Activated CD4-positive, alpha-beta T cell treated with anti-CD3 and anti-CD28 coated beads, Interleukin-10, Interleukin-2, amounts not matched to agents 100 ng/mL and 50 ng/mL, durations not matched to agents 16 hours and 8 hours (primary cell): Measurements from ENCODE around the gene HTR1D.

Source experiments
- DNase-seq: peaks from one replicate; pipeline ENCODE4 v3.0.0-alpha.2; 2020

Gene HTR1D

DNA sequence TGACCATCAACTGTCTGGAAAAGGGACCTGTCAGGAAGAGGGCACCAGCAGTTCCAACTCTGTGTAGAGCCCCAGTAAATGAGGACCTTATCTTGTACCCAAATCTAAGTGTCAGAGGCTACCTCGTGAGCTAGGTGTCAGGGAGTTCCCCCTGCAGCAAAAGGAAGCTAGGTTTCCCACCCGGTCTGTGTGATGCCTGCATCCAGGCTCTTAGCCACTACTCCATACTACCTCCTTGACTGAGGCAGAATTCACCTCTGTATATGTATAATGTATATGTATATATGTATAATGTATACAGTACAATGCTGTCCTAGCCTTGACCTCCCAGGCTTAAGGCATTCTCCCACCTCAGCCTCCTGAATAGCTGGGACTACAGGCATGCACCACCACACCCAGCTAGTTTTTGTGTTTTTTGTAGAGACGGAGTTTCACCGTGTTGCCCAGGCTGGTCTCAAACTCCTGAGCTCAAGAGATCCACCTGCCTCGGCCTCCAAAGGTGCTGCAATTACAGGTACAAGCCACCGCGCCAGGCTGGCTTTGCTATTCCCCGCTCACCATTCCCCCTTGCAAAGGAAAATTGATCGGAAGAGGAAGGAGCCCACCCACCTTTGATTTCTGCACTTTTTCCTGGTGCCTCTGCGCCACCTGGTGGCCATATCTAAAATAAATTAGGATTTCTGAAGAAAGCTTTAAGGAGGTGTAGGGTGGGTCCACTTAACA, 32.9 kb downstream of the HTR1D start:
- DNase-seq, result peak; percentile 47

DNA sequence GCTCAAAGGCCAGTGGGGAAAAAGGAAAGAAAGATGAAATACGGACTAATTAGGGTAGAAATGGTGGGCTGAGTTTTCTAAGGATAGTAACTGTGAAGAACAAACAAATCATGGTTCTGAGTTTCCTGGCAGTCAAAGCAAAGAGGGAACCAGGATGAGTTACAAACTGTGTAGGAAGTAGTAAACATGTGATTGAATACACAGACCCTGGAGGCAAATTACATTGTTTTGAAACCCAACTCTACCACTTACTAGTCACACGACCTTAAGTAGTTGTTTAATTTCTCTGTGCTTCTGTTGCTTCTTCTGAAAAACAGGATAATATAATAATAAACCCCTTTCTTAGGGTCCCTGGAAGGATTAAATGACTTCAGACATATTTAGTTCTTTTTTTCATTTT, 37.4 kb downstream of the HTR1D start:
- no peak for DNase-seq

DNA sequence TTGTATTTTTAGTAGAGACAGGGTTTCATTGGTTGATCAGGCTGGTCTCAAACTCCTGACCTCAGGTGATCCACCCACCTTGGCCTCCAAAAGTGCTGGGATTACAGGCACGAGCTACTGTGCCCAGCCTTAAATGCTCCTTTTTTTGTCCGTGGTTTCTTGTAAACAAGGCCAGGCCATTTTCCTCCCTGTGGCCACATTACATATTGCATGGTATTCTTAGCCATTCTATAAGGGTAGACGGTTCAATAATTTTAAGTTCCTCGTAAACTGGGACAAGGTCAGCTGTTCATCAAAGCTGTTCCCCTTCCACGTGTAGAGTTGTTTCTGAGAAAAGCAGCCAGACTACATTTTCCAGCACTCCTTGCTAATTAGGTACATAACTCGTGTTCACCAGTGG, 38.4 kb downstream of the HTR1D start:
- no peak for DNase-seq

DNA sequence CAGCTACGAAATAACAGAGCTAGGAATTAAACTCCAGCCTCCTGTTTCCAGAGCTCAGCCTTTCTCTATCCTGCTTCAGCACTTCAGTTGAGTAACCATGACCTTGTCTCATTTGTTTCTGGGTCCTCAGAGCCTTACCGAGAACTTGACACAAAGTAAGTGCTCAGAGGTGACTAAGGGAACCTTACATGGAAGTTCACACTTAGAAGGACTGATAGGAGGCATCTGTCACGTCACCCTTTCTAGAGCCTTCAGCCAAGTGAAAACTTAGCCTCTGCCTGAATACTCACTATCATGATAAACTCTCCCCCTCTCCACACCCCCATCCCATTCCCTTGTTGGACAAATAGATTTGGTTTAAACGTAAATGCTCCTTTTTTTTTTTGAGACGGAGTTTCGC, 38.9 kb downstream of the HTR1D start:
- no peak for DNase-seq

DNA sequence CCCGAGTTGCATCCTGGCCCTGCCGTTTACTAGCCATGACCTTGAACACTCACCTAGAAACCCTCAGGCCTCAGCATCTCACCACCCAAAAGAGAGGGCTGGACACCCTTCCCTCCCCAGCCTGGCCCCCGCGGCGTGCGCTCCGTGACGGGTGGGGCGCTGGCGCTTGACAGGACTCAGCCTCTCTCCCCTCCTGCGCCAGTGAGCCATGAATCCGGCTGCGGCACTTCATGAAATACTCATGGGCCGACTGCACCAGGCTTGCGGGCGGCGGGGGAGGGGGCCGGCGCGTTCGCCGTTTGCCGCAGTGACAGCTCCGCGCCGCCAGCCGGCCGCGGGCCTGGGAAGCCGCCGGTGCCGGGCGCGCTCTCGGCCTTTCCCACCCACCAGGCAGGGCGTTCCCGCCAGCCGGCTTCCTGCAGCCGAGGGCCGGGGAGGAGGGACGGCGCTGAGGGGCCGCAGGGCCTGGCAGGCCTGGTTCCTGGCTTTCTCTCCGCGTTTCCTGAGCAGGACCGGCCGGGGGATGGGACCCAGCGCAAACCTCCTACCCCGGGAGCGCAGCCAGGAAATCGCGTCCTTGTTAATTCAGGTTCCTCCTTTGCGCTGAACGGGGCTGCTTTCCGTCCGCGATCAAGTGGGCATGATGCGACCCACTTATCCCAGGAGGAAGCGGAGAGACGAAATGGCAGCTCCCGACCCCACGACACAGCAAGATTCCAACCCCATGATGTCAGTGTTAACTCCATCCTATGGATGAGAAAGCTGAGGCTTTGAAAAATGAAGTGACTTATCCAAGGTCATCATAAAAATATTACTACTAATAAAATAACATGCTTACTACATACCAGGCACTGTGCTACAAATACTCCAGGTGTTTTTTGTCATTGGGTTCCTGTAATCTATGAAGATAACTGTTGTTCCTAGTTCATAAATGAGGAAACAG, 39.6 kb downstream of the HTR1D start:
- peak; percentile 46 for DNase-seq

DNA sequence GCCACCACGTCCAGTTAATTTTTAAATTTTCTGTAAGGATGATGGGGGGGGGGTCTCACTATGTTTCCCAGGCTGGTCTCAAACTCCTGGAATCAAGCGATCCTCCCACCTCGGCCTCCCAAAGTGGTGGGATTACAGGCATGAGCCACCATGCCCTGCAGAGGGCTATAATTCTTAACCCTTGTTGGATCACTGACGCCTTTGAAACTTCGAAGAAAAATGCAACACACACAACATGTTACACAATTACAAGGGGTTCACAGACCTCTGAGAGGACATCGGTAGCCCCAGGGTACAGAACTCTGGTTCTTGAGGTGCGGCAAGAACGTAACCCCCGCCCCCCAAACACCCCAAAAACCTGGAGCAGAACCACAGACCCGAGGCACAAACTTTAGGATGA, 40.3 kb downstream of the HTR1D start:
- DNase-seq, result no peak

DNA sequence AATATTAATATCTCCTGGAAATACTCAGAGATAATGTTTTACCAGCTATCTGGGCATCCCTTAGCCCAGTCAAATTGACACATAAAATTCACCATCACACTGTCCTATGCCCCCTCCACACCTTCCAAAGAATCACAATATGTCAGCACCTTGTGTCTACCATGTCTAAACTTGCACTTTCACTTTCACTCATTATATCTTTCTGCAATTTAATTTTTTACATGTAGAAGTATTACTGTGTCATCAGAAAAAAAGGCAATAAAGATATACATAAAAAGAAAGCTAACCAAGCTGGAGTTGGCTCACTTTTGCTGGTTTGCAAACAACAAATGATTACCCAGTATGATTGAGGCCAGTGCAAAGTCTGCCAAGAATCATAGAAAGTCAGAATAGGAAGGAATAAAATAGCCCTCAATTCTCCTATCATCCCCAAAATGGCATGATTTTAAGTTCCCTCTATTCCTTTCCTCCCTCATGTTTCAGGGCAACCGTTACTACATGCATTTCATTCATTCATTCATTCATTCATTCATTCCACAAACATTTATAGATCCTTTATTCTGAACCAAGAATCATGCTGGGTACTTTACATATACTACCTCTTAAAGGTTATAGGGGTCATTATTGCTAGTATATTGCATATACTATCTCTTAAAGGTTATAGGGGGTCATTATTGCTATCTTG, 42.7 kb downstream of the HTR1D start:
- DNase-seq, result peak; percentile 24

DNA sequence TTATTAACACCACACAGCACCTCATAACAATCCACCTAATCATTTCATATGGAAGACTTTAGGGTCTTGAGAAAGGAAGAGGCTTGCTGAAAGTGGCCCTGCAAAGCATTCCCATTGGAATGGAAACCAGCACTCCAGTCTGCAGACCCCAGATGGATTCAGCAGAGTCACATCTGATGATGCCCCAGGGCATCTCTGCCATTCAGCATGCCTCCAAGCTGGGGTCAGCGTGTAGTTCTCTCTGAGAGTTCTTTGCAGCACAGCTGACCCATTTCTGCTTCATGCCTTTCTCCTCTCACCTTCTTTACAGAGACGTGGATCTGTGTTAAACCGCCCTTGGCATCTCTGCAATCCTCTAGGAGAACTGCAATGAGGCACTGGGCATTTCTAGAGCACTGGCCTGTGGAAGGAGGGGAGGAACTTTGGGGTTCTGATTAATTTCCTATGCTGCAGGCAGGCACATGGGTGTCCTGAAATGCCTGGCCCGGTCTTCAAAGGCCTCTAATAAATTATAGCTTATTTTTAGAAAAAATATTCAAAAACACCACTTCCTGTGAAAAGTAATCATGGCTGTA, 46.0 kb downstream of the HTR1D start:
- DNase-seq, result no peak

DNA sequence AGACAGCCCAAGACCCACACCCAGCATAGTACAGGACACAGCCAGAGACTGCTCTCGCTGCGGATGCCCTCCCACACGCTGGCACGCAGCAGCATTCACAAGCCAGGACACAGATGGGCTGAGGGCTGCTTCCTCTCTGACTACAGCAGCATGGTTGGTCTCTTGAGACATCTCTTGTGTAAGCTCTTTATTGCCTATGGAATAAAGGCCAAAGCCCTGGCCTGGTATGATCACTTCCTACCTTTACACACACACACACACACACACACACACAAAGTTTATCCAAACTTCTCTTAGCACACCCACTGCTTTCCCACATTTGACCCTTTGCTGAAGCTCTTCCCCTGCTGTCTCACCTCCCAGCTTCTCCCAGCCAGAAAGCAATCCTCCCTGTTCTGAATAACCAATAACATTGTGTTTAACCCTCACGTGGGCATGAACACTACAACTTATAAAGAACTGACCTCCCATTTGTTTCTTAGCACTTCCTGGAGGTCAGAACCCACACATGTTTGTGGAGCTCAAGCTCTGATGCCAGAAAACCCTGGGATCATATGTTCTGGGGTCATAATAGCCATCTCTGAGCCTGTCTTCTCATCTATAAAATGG, 47.5 kb downstream of the HTR1D start:
- no peak for DNase-seq

DNA sequence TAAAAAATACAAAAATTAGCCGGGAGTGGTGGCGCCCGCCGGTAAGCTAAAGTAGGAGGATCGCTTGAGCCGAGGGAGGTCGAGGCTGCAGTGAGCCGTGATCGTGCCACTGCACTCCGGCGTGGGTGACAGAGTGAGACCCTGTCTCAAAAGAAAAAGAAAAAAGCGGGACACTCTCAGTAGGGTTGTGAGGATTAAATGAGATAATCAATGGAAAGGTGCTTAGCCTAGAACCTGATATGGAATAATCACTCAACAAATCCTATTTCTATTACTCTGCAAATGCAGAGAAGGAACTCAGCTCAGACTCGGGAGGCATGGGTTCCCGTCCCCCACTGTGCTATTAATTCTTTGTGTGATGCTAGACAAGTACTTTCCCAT, 48.1 kb downstream of the HTR1D start:
- DNase-seq, result no peak

DNA sequence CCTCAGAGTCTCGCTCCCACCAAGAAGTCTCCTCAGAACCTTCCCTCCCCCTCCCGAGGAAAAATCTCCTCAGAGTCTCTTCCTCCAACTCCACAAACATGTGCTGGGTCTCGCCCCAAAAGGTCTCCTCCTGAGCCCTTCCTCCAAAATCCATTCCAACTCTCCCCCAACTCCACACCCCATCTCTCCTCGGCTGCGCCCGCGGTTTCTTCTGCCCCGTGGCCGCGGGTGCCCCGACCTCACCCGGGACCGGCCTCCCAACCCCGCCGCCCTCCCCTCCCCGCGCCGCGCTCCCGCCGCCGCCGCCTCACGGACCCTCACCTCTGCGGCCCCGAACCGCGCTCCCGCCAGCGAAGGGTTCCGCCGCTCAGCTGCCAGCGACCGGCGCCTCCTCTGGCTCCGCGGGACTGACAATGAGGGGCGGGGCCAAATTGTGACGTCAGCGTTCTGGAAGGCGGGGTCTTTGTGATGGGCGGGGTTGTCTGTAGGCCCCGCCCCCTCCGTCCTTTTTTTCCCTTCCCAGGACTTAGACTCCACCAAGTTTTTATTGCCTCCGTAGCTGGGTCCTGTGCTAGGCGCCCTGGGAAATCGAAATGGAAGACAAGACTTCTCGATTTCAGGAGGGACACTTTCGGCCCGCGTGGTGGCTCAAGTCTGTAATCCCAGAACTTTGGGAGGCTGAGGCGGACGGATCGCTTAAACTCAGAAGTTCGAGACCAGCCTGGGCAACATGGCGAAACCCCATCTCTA, 48.7 kb downstream of the HTR1D start, which contains the start of gene LUZP1:
Gene LUZP1, minus strand, starts transcription at position 412 of the 750 bp plus-strand sequence.
- peak; percentile 91 for DNase-seq

DNA sequence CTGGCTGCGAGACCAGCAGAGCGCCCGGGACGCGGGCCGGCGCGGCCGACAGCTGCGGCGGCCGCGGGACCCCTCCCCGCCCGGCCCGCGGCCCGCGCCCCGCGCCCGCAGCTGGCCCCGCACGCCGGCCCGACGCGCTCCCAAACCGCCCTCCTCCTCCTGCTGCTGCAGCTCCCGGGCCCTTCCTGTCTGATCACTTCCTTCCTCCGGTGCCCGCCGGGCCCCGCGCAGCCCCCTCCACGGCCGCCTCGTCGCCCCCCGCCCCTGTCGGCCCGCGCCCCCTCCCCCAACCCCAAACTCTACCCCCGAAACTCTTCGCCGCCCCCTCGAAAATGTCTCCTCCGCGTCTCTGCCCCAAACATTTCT, 49.2 kb downstream of the HTR1D start:
- peak; percentile 40 for DNase-seq

DNA sequence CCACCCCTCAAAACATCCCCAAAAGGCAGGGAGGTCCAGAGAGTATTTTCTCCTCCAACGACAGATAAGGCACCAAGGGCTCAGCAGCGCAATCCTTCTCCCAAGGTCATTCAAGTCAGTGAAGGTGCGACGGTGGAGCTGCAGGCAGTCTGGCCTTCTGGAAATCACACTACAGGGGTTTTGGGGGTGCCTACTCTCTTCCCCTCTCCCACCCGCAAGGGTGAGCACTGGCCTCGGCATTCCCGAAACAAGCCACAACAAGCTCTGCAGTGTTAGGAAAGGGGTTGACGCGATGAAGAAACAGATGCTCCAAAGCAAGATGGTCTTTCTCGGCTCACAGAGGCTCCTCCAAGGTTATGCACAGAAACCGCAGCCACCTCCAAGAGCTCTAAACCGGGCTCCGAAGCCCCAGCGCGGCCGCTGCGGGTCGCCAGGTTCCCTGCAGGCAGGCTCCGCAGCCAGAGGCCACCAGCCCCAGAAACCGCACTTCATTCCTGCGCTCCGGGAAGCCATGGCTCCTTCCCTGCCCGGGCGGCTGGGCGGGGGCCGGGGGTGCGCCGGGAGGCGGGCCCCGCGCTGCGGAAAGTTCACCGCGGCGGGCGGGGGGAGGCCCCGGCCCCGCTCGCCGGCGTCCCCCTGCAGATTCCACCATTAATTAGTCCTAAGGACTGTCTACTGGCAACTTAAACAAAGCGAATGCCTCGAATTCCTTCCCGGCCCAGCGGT, 49.8 kb downstream of the HTR1D start:
- DNase-seq, result peak; percentile 38

DNA sequence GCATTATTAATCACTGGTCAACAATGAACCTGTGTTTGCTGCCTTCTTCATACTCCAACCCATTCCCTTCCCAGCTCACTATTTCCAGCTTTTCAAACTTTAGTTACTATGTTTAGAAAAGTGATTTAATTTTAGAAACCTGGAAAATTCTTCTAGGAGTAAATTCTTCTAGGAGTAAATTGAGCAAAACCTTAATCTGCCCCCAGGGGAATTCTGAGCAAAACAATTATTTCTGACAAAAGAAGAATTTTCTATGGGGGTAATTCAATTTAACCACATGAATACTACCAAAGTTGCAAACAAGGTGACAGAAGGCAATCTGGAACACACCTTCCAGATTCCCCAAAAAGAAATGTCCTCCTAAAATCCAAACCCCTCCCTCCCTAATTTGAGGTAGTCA, 50.4 kb downstream of the HTR1D start:
- DNase-seq, result no peak

DNA sequence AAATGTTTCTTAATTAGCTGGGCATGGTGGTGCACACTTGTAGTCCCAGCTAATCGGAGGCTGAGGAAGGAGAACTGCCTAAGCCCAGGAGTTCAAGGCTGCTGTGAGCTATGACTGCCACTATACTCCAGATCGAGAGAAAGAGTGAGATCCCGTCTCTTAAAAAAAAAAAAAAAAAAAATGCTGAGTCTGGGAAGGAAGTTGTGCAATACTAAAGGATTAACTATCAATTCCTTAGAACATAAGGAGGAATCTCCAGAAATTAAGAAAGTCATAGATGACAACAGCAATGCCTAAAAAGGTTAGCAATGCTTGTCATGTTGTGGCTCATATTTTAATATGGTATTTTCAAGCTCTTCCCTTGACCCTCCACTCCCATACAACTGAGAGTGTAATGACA, 53.9 kb downstream of the HTR1D start:
- no peak for DNase-seq

DNA sequence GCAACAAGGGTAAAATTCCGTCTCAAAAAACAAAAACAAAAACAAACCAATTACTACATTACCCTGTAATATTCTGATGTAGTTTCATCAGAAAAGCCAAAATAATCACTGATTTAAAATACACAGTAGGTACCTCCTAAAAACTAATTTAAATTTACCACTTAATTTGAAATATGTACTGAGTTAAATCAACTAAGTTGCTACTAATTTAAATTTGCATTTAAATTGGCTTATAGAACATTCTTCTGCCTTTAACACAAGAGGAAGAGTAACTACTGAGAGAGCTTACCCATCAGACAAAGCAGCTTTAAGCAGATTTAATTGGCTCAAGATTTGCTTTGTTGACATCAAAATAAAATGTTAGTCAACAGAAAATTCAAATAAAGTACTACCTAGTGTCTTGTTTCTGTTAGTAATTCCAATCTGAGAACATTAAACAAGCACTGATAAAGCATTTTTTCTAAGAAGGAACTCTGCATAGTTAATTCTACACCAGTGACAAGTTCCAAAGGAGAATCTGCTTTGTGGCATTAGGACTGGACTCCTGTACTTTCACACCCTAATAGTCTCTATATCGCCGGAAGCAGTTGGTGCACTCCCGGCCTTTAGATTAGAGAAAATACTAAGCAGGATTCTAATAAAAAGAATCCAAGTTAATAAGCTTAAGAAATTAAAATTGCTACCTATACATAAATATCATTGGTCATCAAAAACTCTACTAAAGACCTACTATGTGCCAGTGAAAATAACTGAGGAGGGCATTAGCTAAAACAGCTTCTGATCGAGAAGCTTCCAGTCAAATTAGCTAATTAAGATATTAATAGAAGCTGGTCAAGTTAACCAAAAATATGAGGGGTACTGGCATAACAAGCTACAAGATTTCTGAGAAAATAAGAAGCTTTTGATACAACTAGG, 57.1 kb downstream of the HTR1D start:
- no peak for DNase-seq

DNA sequence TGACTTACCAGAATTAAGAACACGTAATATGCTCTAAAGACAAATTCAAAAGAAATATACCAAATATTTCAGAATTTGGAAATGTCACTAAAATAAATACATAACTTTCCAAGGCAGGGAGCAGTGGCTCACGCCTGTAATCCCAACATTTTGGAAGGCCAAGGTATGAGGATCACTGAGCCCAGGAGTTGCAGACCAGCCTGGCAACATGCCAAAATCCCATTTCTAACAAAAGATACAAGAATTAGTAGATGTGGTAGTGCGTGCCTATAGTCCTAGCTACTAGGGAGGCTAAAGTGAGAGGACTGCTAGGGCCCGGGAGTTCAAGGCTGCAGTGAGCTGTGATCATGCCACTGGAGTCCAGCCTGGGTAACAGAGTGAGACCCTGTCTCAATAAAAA, 60.4 kb downstream of the HTR1D start:
- DNase-seq, result no peak

DNA sequence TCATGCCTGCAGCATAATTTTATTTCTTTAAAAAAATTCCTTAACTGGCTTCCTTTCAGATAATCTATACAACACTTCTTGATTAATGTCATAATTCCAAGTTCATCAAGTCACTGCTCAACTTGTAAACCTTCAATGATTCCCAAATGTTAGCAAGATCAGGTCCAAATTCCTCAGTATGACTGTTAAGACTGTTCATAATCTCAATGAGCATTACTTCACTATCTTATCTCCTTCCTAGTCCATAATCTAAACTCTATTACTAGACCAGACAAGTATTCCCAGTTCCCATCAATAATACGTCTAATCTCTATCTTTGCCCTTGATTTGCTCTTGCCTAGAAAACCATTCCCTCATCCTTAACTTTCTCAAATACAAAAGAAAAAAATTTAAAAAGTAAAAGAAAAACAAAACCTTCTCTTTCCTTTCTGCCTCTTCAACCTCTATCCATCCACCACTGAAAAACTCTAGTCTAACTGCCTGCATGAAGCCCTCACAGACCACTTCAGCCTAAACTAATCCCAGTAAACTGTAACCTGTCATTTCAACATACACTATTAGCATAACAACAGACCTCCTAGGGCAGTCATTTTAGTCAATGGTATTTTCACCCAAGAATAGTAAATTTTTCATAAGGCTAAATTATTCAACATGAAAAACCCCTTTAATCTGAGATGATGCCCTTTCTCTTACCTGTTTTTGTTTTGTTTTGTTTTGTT, 64.2 kb downstream of the HTR1D start:
- DNase-seq, result no peak

DNA sequence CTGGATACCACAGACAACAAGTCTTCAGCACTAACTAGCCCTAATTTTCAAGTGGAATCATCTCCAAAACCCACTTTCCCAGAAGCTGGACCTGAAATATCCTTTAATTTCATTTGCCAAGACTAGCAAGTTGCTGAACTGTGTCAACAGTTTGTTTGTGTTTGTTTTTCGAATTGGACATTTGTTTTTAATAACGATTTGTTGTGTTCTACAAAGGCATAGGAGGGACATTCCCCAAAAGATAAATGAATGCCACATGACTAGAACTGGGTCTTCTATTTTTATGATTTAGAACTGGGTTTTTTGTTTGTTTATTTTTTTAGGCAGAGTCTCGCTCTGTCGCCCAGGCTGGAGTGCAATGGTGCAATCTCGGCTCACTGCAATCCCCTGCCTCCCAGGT, 66.6 kb downstream of the HTR1D start:
- no peak for DNase-seq

DNA sequence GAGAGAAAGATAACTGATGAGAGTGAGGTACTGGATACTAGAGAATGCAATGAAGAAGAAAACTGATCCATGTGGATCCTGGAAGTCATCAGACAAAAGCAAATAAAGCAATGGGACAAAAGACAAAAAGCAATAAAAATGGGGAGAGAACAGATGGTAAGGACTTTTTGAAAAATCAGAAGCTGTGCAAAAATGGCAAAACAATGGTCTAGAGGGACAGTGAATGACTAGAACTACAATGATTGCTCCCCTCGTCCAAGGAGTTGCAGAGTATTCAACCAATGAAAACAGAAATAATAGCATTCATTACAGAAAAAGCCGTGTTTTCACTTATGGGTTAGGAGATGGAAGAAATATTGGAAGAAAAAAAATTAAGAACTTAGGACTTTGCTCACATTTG, 67.2 kb downstream of the HTR1D start:
- DNase-seq, result no peak
